Brain microvascular endothelial cell (primary cell): ENCODE measurements around the gene APBB1IP.
"Not testable (repeated sequence)": the region's sequence is repeated elsewhere in the genome, so short reads cannot be mapped to it uniquely, and the experiment has no call there.

Experiments used
- DNase-seq: peaks from one replicate; pipeline ENCODE4 v3.0.0-alpha.2; 2020
- H3K27ac ChIP-seq: fragments of 250-450 bp; sonication (Bioruptor Pico); 2 replicates; pipeline ENCODE4 v1.5.1; 2020; ENCODE audit warnings: mild to moderate bottlenecking, moderate library complexity
- H3K27me3 ChIP-seq: fragments of 250-450 bp; sonication (Bioruptor Pico); replicated peaks from 2 replicates; pipeline ENCODE4 v1.5.1; 2020; ENCODE audit warnings: mild to moderate bottlenecking
- H3K36me3 ChIP-seq: fragments of 250-450 bp; sonication (Bioruptor Pico); replicated peaks from 2 replicates; pipeline ENCODE4 v1.5.1; 2020; ENCODE audit warnings: mild to moderate bottlenecking
- H3K4me3 ChIP-seq: 2 replicates; pipeline ENCODE4 v1.5.1; 2011; ENCODE audit warnings: low read depth, mild to moderate bottlenecking, control low read depth, low read length, moderate library complexity
- in situ Hi-C: cut with HindIII; loops from 2 replicates; pipeline ENCODE4 v1.10.0; 2017; ENCODE audit warnings: low sequenced_read_pairs, low pct_ligation_motif_present
- TF ChIP-seq, protein P1 (sequence below): IDR thresholded peaks from 2 replicates; pipeline ENCODE4 v1.5.1; 2011; ENCODE audit warnings: low read depth, mild to moderate bottlenecking, moderate library complexity, low read length, control low read depth, inconsistent platforms; ENCODE audit errors: missing control alignments

Gene APBB1IP, protein sequence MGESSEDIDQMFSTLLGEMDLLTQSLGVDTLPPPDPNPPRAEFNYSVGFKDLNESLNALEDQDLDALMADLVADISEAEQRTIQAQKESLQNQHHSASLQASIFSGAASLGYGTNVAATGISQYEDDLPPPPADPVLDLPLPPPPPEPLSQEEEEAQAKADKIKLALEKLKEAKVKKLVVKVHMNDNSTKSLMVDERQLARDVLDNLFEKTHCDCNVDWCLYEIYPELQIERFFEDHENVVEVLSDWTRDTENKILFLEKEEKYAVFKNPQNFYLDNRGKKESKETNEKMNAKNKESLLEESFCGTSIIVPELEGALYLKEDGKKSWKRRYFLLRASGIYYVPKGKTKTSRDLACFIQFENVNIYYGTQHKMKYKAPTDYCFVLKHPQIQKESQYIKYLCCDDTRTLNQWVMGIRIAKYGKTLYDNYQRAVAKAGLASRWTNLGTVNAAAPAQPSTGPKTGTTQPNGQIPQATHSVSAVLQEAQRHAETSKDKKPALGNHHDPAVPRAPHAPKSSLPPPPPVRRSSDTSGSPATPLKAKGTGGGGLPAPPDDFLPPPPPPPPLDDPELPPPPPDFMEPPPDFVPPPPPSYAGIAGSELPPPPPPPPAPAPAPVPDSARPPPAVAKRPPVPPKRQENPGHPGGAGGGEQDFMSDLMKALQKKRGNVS

DNA sequence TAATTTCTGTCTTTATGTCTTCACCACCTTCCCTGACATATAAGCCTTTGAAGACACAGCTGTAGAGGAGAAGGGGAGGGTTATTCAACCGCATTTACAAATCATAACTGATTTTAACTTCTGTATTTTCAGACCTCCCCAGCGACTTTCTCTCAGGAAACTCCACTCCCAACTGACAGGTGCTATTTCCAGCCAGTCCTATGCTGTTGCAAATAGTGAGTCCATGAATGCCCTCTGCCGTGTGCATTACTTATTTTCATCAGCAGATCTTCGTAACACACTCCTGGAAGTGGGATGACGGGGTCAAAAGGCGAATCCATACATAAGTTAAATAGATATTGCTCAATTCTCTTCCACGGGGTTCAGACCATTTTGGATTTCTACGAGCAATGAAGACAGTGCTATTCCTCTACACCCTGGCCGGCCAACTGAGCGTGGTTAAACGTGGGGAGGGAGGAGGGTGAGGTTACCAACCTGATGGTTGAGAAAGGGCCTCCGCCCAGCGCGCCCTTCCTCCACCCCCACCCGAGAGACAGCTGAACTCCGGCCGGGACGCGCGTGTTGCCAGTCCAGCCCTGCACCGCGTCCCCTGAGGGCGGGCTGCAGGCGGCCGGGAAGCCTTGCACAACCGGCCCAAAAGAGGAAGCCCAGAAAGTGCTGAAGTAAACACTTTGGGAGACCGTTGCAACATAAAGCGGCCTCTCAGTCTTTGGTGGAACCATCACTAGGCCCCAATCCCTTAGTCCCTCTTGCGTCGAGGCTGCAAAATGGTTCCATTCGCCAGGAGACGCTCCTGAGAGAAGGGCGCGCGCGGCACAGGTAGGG, at the start of gene APBB1IP:
TSS of gene APBB1IP (plus strand) at position 705 of the 825 bp plus-strand sequence. CDS start 53,986 bp downstream, outside the sequence.
- TF ChIP-seq, protein P1, sequence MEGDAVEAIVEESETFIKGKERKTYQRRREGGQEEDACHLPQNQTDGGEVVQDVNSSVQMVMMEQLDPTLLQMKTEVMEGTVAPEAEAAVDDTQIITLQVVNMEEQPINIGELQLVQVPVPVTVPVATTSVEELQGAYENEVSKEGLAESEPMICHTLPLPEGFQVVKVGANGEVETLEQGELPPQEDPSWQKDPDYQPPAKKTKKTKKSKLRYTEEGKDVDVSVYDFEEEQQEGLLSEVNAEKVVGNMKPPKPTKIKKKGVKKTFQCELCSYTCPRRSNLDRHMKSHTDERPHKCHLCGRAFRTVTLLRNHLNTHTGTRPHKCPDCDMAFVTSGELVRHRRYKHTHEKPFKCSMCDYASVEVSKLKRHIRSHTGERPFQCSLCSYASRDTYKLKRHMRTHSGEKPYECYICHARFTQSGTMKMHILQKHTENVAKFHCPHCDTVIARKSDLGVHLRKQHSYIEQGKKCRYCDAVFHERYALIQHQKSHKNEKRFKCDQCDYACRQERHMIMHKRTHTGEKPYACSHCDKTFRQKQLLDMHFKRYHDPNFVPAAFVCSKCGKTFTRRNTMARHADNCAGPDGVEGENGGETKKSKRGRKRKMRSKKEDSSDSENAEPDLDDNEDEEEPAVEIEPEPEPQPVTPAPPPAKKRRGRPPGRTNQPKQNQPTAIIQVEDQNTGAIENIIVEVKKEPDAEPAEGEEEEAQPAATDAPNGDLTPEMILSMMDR: no peak
- no peaks in the 10 kb centered on the region for H3K36me3 ChIP-seq
- no peaks in the 10 kb centered on the region for H3K27me3 ChIP-seq
- H3K27ac ChIP-seq: no peak within 1 kb of the TSS
- peak within 1 kb of the TSS; percentile 39 for H3K4me3 ChIP-seq
- in situ Hi-C loops: no loop called here
- no peak for DNase-seq

DNA sequence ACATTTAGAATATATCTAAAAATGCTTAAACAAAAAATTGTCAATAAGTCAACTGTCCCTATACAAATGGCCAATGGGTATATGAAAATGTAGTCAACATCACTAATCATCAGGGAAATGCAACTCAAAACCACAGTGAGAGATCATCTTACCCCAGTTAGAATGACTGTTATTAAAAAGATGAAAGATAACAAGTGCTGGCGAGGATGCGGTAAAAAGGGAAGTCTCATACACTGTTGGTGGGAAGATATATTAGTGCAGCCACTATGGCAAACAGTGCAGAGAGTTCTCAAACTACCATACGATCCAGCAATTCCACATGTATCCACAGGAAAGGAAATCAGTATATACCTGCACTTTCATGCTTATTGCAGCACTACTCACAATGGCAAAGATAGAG, 48.6 kb upstream of the APBB1IP start:
- Histone ChIP-seq H3K27ac (no peak overlapping the region), H3K36me3 (no peaks in the 10 kb centered on the region)
- TF ChIP-seq, protein P1: no peak

DNA sequence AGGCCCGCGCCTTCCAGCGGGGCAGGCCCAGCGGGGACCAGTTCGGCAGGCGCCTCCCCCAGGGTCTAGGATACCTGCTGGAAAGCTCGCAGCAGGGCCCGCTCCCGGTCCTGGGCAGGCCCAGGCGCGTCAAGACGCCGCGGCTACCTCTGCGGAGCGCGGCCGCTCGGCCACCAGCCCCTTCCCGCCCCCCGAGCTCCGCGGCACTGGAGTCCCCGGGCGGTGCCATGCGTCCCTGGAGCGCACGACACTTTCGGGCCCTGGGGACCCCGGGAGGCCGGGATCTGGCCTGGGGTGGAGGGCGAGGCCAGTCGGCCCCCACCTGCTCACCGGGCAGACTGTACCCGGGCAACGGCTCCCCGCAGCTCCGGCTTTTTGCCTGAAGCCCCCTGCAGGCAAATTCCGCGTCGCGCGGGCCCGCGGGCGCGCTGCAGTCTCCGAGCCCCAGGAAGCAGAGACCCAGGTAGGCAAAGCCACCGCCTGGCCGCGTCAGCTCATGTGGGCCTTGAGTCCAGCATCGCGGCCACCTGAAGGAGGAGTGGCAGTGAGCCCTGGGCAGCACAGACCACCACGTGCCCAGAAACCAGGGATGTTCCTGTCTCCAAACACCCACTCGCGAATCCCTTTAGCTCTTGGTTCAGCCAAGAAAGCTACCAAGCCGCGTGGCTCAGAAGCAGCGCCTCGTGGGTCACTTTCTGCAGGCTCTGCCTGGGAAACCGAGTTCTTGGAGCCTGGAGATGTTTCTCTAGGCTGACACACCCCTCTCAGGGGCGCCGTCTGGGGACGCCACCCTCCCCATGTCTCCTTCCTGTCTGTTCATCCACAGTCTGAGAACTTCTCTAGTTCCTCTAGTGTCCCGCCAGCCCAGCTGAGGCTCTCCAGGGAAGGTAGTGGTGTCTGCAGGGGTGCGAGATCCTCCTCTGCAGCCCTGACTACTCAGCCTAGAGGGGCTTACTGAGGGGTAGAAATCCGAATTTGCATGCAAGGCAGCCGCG, 46.1 kb upstream of the APBB1IP start:
- no peak overlapping the region for H3K27ac ChIP-seq
- H3K36me3 ChIP-seq: no peaks in the 10 kb centered on the region
- in situ Hi-C loops: no loop called here
- TF ChIP-seq, protein P1: no peak
- H3K27me3 ChIP-seq: no peaks in the 10 kb centered on the region
- DNase-seq: no peak
- H3K4me3 ChIP-seq: no peak overlapping the region

More for the DNA sequence above, 48.6 kb upstream of the APBB1IP start:
- in situ Hi-C loops: no loop called here
- Histone ChIP-seq H3K27me3 (no peaks in the 10 kb centered on the region), H3K4me3 (no peak overlapping the region)
- DNase-seq: no peak

DNA sequence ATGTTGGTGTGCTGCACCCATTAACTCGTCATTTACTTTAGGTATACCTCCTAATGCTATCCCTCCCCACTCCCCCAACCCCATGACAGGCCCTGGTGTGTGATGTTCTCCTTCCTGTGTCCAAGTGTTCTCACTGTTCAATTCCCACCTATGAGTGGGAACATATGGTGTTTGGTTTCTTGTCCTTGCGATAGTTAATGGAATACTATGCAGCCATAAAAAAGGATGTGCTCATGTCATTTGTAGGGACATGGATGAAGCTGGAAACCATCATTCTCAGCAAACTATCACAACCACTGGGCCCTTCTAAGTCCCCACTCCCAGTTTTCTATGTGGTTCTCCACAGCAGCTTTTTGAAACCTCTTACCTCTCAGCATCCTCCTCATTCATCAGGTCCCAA, 39.8 kb upstream of the APBB1IP start:
- H3K27ac ChIP-seq, H3K36me3 ChIP-seq, in situ Hi-C loops, H3K27me3 ChIP-seq, H3K4me3 ChIP-seq, DNase-seq: not testable (repeated sequence)

DNA sequence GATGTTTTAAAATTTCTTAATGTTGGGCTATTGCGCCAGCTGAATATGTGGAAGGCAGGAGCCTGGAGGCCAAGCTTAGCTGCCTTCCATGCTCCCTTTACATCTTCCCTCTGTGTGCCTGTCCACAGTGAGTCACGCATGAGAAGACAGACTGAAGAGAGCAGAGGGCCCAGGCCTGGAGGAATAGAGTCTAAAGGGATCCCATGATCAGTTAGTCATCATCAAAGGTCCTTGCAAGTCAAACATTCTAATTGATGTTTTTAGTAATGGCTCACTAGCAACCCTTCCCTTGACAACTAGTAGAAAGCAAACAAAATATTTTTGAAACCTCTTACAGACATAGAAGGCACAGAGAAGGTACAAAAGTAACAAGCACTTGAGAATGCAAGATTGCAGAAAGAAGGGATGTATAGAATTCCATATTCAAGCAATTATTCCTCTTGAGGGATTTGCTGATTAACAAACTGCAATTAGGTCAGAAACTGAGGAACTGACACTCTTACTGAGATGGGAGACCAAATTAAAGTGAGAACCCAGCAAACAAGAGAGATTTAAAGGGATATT, 30.7 kb upstream of the APBB1IP start:
- Histone ChIP-seq H3K36me3 (no peaks in the 10 kb centered on the region), H3K27me3 (no peaks in the 10 kb centered on the region), H3K27ac (no peak overlapping the region), H3K4me3 (no peak overlapping the region)
- in situ Hi-C loops: no loop called here
- TF ChIP-seq, protein P1: no peak
- peak; percentile 39 for DNase-seq
